ENCODE measurements around the gene MSRB1.

DNA sequence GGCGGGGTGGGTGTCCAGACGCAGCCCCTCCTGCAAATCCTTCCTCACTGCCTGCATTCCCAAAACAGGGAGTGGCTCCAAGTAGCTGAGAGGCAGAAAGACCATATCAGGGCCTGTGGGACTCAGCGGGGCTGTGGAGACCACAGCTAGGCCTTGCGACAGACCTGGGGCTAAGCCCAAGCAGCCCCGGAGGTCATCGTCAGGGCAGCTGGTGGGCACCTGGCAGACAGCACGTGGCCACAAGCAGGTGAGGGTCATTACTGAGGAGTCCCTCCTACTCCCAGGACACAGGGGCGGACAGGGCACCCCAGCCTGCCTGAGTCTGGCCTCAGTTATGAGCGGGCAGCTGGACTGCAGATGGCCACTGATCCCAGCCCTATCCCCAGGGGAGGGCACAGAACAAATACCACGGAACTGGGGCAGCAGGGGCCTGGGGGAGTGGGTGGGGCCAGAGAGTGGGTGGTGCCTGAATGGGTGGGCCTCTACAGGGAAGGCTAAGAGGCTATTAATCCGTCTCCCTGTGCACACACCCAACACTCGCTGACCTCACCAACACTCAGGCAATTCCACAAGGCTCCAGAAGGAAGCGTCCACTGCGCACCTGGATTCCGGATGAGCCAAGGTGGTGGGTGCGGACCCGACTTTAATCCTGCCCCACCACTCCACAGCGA lies 33.3 kb downstream of the MSRB1 start:
- TF ChIP-seq, protein P1, sequence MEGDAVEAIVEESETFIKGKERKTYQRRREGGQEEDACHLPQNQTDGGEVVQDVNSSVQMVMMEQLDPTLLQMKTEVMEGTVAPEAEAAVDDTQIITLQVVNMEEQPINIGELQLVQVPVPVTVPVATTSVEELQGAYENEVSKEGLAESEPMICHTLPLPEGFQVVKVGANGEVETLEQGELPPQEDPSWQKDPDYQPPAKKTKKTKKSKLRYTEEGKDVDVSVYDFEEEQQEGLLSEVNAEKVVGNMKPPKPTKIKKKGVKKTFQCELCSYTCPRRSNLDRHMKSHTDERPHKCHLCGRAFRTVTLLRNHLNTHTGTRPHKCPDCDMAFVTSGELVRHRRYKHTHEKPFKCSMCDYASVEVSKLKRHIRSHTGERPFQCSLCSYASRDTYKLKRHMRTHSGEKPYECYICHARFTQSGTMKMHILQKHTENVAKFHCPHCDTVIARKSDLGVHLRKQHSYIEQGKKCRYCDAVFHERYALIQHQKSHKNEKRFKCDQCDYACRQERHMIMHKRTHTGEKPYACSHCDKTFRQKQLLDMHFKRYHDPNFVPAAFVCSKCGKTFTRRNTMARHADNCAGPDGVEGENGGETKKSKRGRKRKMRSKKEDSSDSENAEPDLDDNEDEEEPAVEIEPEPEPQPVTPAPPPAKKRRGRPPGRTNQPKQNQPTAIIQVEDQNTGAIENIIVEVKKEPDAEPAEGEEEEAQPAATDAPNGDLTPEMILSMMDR (IDR thresholded peaks at IDR 0.05 in 8 of 11, conservative IDR thresholded peaks at IDR 0.05 in 3 of 11): no peak
- no peak for TF ChIP-seq POLR2AphosphoS5 (IDR thresholded peaks at IDR 0.05)

Data from spleen (tissue), 7 donors.